HepG2 (cell line): ENCODE results near the gene NOXRED1. TPM values are rescaled to one million over a fixed set of nuclear protein-coding genes. Genes with fewer than 3 reads are reported as not detected.
"Not testable (repeated sequence)": the region's sequence is repeated elsewhere in the genome, so short reads cannot be mapped to it uniquely, and the experiment has no call there.

Source experiments
- ATAC-seq: fragments of 200-7000 bp; cut with Tn5 transposase; 3 replicates; pipeline ENCODE4 v1.9.1; 2020; ENCODE audit warnings: mild to moderate bottlenecking, moderate library complexity
- BruUV-seq: library from RNA; stranded (reverse); fragments of 400-500 nt; replicated peaks from 2 replicates; lab custom pipeline; 2021; lab: Mats Ljungman, UMichigan
- CTCF ChIA-PET: fragments of 300-600 bp; formaldehyde crosslinking; extraction: SDS; loops from one replicate; lab custom pipeline; 2021; ENCODE audit warnings: low total read pairs, inconsistent platforms, low intra/inter-chr PET ratio; lab: Yijun Ruan, JAX
- POLR2A ChIA-PET: fragments of 350-600 bp; sonication (Branson Sonifier 250); formaldehyde crosslinking; loops from one replicate; lab custom pipeline; 2020; ENCODE audit warnings: antibody characterized with exemption, inconsistent platforms; lab: Yijun Ruan, JAX
- DNase-seq: peaks from one replicate; pipeline ENCODE4 v3.0.0-alpha.2; 2015; ENCODE audit warnings: low spot score
- FAIRE-seq: peaks from 3 replicates; lab custom pipeline; 2011; peaks lifted over from hg19 to GRCh38; lab: Jason Lieb, UNC
- H2AFZ ChIP-seq: one replicate; pipeline ENCODE4 v1.6.1; 2011; ENCODE audit warnings: low read length, inconsistent platforms
- H3K27ac ChIP-seq: fragments of 300-600 bp; 3 replicates; pipeline ENCODE4 v1.8.0; 2011; ENCODE audit warnings: mixed run types, mild to moderate bottlenecking, mixed read lengths, low read length, inconsistent platforms; ENCODE audit not compliant: insufficient read depth; ENCODE audit errors: extremely low read length
- H3K27me3 ChIP-seq, 2 experiments: fragments of 200-600 bp in 1 of 2; 2 replicates in 1 of 2; 3 replicates in 1 of 2; pipeline versions ENCODE4 v1.6.0 to v1.8.0; 2011; ENCODE audit warnings: low read length in 2 of 2, mild to moderate bottlenecking in 2 of 2, moderate library complexity in 2 of 2, inconsistent platforms in 1 of 2; ENCODE audit not compliant: insufficient read depth in 2 of 2, control insufficient read depth in 1 of 2
- H3K36me3 ChIP-seq, 2 experiments: fragments of 200-600 bp in 1 of 2; replicated peaks in 1 of 2; 2 replicates in 1 of 2; 3 replicates in 1 of 2; pipeline versions ENCODE4 v1.5.1 to v1.8.0; 2011; ENCODE audit warnings: low read length in 2 of 2, inconsistent platforms in 1 of 2; ENCODE audit not compliant: insufficient read depth in 2 of 2, control insufficient read depth in 1 of 2
- H3K4me1 ChIP-seq: 2 replicates; pipeline ENCODE4 v1.5.1; 2012; ENCODE audit warnings: low read length, inconsistent platforms; ENCODE audit not compliant: insufficient read depth
- H3K4me2 ChIP-seq: 2 replicates; pipeline ENCODE4 v1.6.0; 2011; ENCODE audit warnings: low read depth, low read length, inconsistent platforms
- H3K4me3 ChIP-seq, 3 experiments: fragments of 200-600 bp in 1 of 3; sonication (generic), shearing (Covaris generic) in 1 of 3; replicated peaks in 1 of 3; 2 replicates each; pipeline ENCODE4 v1.5.1; 2011 to 2016; ENCODE audit warnings: low read length in 3 of 3, inconsistent platforms in 2 of 3, low read depth in 2 of 3, mild to moderate bottlenecking in 2 of 3, control low read depth in 1 of 3, mixed read lengths in 1 of 3; ENCODE audit not compliant: insufficient read depth in 1 of 3
- H3K79me2 ChIP-seq: one replicate; pipeline ENCODE4 v1.6.1; 2011; ENCODE audit warnings: low read length, inconsistent platforms; ENCODE audit not compliant: insufficient read depth
- H3K9ac ChIP-seq: 2 replicates; pipeline ENCODE4 v1.6.0; 2011; ENCODE audit warnings: mild to moderate bottlenecking, low read depth, low read length, inconsistent platforms; ENCODE audit not compliant: insufficient read depth
- H3K9me3 ChIP-seq: 2 replicates; pipeline ENCODE4 v1.5.1; 2012; ENCODE audit warnings: mild to moderate bottlenecking, low read length
- H4K20me1 ChIP-seq: 2 replicates; pipeline ENCODE4 v1.6.0; 2011; ENCODE audit warnings: inconsistent platforms, mild to moderate bottlenecking, low read length, moderate library complexity; ENCODE audit not compliant: insufficient read depth
- WGBS: methylation state at CpG from one replicate; pipeline ENCODE4 v1.1.6; 2017; ENCODE audit warnings: low lambda C conversion rate; 5-methylcytosine and 5-hydroxymethylcytosine counted together
- in situ Hi-C: cut with HindIII; loops from 2 replicates; pipeline ENCODE4 v1.10.0; 2017; ENCODE audit warnings: low pct_unique_long_range_greater_than_20kb; ENCODE audit not compliant: extremely low pct_ligation_motif_present
- intact Hi-C: fragments of 100-400 bp; cut with micrococcal nuclease; formaldehyde crosslinking; loops from one replicate; pipeline ENCODE4 v1.10.0; 2022; ENCODE audit not compliant: unreplicated experiment
- polyA plus RNA-seq, 8 experiments: library from polyadenylated mRNA; depleted of rRNA in 3 of 8; stranded (reverse) in 7 of 8; unstranded in 1 of 8; fragments of >200 nt; fragmentation: Illumina TruSeq in 4 of 8; extraction: Trizol in 4 of 8; gene quantifications; 2 replicates each; pipeline versions ENCODE4 v1.2.1 to v1.2.3, GENCODE V29; 2011 to 2016; ENCODE audit warnings: low read depth in 4 of 8, missing spikeins in 1 of 8, mixed read lengths in 1 of 8; ENCODE audit not compliant: insufficient read depth in 1 of 8
- total RNA-seq, 5 experiments: library from RNA; depleted of rRNA; stranded (reverse); fragments of >200 nt; fragmentation: Illumina TruSeq; extraction: Trizol; gene quantifications; 2 replicates each; pipeline ENCODE4 v1.2.3, GENCODE V29; 2016; ENCODE audit warnings: low read depth in 1 of 5

The NOXRED1 gene
- total and polyA plus RNA-seq, 2 of the 13 experiments (the other 11 are each of a cell fraction or from before 2014, with no cell fraction given) = 0.24 to 0.41 TPM

- H3K4me3 ChIP-seq, H3K27ac ChIP-seq, FAIRE-seq, H3K27me3 ChIP-seq, BruUV-seq, H3K36me3 ChIP-seq, intact Hi-C loops, H3K4me2 ChIP-seq, H2AFZ ChIP-seq, H3K4me1 ChIP-seq, H3K79me2 ChIP-seq, H3K9ac ChIP-seq, ATAC-seq, POLR2A ChIA-PET, DNase-seq, CTCF ChIA-PET, H4K20me1 ChIP-seq: not testable (repeated sequence)
- 57% methylated on average over 2 of the region's 3 CpGs for WGBS
- H3K9me3 ChIP-seq = peaks cover 14% of the 10 kb centered on the region
- in situ Hi-C loops = loop anchor here (10.0 kb wide), 1 partner anchor 111 kb away; no protein-coding TSS in a partner anchor
Measured at GRCh38 chr14:77416098-77416497, 7.2 kb downstream of the NOXRED1 start.

- 86% methylated on average over 10 of the region's 10 CpGs for WGBS
- H3K27ac ChIP-seq, CTCF ChIA-PET, H3K4me3 ChIP-seq, BruUV-seq, H3K79me2 ChIP-seq, H2AFZ ChIP-seq, intact Hi-C loops, H3K4me1 ChIP-seq, FAIRE-seq, H4K20me1 ChIP-seq, H3K27me3 ChIP-seq, H3K9ac ChIP-seq, DNase-seq, POLR2A ChIA-PET, ATAC-seq, H3K4me2 ChIP-seq, H3K36me3 ChIP-seq: not testable (repeated sequence)
- in situ Hi-C loops = loop anchor here (10.0 kb wide), 1 partner anchor 111 kb away; no protein-coding TSS in a partner anchor
- H3K9me3 ChIP-seq = peaks cover 14% of the 10 kb centered on the region
Measured at GRCh38 chr14:77415403-77416030, 7.8 kb downstream of the NOXRED1 start.
